Body of pancreas (tissue), 4 donors: ENCODE measurements around the gene SPATA22.
"Not testable (repeated sequence)": the region's sequence is repeated elsewhere in the genome, so short reads cannot be mapped to it uniquely, and the experiment has no call there.

Source experiments
- CTCF ChIP-seq, 7 experiments: fragments of 450-650 bp in 4 of 7; fragments of 200-600 bp in 3 of 7; sonication (generic) in 3 of 7; IDR thresholded peaks; one replicate each; pipeline ENCODE4 v1.5.1; 2016 to 2019; ENCODE audit warnings: antibody characterized with exemption in 7 of 7
- POLR2A ChIP-seq, 3 donors: fragments of 450-650 bp; IDR thresholded peaks; one replicate each; pipeline ENCODE4 v1.6.1; 2016; ENCODE audit warnings: antibody characterized with exemption in 3 of 3, mild to moderate bottlenecking in 2 of 3

GRCh38 chr17:3403856-3404255 lies 67.8 kb downstream of the SPATA22 start:
- not testable (repeated sequence) for TF ChIP-seq CTCF, POLR2A (IDR thresholded peaks at IDR 0.05)
